IPS-18a (cell line): ENCODE data around the gene IRAK1BP1.
A peak's percentile ranks its signal among the peaks of the same experiment; 100 is the strongest.
"Not testable (repeated sequence)": the region's sequence is repeated elsewhere in the genome, so short reads cannot be mapped to it uniquely, and the experiment has no call there.

Experiments used
- H3K27ac ChIP-seq: one replicate; pipeline ENCODE4 v1.5.1; 2013; ENCODE audit warnings: low read length
- H3K27me3 ChIP-seq: one replicate; pipeline ENCODE4 v1.6.1; 2013; ENCODE audit warnings: mild to moderate bottlenecking, low read length; ENCODE audit not compliant: control insufficient read depth, insufficient read depth
- H3K36me3 ChIP-seq: one replicate; pipeline ENCODE4 v1.6.1; 2013; ENCODE audit warnings: low read depth, low read length; ENCODE audit not compliant: control insufficient read depth
- H3K4me1 ChIP-seq: one replicate; pipeline ENCODE4 v1.6.1; 2013; ENCODE audit warnings: low read depth, low read length; ENCODE audit not compliant: control insufficient read depth
- H3K4me3 ChIP-seq: one replicate; pipeline ENCODE4 v1.5.1; 2013; ENCODE audit warnings: low read length
- H3K9ac ChIP-seq: one replicate; pipeline ENCODE4 v1.6.1; 2013; ENCODE audit warnings: mild to moderate bottlenecking, low read length, moderate library complexity
- H3K9me3 ChIP-seq: one replicate; pipeline ENCODE4 v1.6.1; 2013; ENCODE audit warnings: low read depth, low read length; ENCODE audit not compliant: control insufficient read depth

IRAK1BP1 gene

GRCh38 chr6:78889901-78890300 lies 22.6 kb downstream of the IRAK1BP1 start:
- not testable (repeated sequence) for H3K4me1 ChIP-seq, H3K9ac ChIP-seq, H3K9me3 ChIP-seq, H3K27ac ChIP-seq, H3K27me3 ChIP-seq, H3K4me3 ChIP-seq, H3K36me3 ChIP-seq

DNA sequence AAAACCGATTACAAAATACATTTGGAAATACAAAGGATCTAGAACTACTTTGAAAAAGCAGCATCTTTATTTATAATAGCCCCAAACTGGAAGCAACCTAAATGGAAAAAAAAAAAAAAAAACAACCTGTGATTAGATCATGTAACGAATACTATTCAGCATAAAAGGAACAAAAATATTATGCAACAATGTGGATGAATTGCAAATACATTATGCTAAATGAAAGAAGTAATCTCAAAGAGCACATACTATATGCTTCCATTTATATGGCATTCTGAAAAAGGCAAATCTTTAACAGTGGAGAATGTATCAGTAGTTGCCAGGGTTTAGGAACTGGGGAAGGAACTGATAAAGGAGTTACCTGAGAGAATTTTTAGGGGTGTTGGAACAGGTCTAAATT lies 28.9 kb downstream of the IRAK1BP1 start:
- Histone ChIP-seq H3K36me3 (no peaks in the 10 kb centered on the region), H3K27ac (no peak overlapping the region), H3K4me3 (no peak overlapping the region), H3K9me3 (no peaks in the 10 kb centered on the region), H3K4me1 (no peaks in the 10 kb centered on the region), H3K27me3 (no peaks in the 10 kb centered on the region), H3K9ac (no peak overlapping the region)

DNA sequence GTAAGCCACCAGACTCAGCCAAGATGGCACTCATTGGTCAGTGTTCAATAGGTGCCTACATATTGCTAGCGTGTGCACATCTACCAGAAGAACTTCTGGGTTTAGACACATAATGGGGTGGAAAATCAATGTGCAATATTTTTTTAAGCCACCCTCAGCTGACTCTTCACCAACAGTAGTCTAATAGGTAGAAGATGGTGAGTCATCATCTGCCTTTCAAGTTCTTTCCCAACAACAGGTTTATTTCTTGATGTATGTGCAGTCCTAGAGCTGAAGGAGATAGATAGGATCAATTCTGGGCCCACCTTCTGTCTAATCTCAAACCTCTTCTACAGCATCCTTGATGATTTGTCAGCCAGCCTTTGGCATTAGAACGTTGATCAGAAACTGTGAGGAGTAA lies 41.3 kb downstream of the IRAK1BP1 start:
- no peaks in the 10 kb centered on the region for H3K4me1 ChIP-seq
- peaks cover 28% of the 10 kb centered on the region for H3K27me3 ChIP-seq
- H3K27ac ChIP-seq = no peak overlapping the region
- H3K9ac ChIP-seq = no peak overlapping the region
- no peaks in the 10 kb centered on the region for H3K9me3 ChIP-seq
- H3K4me3 ChIP-seq = no peak overlapping the region
- no peaks in the 10 kb centered on the region for H3K36me3 ChIP-seq

DNA sequence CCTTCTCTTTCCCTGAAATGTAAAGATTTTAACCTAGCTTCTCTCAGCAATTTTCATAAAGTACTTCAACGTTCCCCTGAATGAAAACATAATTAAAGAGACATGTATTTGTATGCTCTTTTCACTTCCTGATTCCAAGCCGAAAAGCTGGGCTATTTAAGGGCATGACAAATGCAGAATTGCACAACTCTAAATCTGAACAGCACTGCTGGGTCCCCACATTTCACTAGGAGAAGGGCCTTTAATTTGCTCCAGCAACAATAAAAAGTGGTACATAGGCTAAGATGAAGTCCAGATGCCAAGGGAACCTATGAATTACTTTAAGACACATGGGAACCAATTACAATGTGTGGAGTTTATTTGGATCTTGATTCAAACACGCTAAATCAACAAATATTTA lies 42.0 kb downstream of the IRAK1BP1 start:
- no peak overlapping the region for H3K27ac ChIP-seq
- H3K9me3 ChIP-seq = no peaks in the 10 kb centered on the region
- peaks cover 28% of the 10 kb centered on the region for H3K27me3 ChIP-seq
- no peaks in the 10 kb centered on the region for H3K4me1 ChIP-seq
- no peaks in the 10 kb centered on the region for H3K36me3 ChIP-seq
- H3K4me3 ChIP-seq = no peak overlapping the region
- no peak overlapping the region for H3K9ac ChIP-seq

DNA sequence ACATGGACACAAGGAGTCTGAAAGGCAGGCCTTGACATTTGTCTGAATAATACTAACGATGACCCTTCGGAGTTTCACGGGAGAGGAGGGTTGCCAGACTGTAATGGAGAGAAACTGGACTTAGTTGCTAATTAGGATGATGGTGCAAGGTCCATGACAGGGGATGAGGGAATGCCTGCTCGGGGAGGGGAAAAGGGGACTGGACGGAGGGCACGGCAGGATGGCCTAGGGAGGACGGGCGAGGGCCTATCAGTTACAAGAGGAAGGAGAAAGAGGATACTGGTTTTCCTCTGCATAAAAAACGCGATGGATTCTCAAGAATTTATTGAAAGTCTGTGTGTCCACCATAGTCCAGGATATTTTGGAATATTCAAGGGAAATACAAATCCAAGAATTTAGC lies 42.7 kb downstream of the IRAK1BP1 start:
- Histone ChIP-seq H3K4me1 (no peaks in the 10 kb centered on the region), H3K27ac (no peak overlapping the region), H3K9me3 (no peaks in the 10 kb centered on the region), H3K27me3 (peaks cover 28% of the 10 kb centered on the region), H3K36me3 (no peaks in the 10 kb centered on the region), H3K4me3 (peak overlapping the region; percentile 56), H3K9ac (no peak overlapping the region)

DNA sequence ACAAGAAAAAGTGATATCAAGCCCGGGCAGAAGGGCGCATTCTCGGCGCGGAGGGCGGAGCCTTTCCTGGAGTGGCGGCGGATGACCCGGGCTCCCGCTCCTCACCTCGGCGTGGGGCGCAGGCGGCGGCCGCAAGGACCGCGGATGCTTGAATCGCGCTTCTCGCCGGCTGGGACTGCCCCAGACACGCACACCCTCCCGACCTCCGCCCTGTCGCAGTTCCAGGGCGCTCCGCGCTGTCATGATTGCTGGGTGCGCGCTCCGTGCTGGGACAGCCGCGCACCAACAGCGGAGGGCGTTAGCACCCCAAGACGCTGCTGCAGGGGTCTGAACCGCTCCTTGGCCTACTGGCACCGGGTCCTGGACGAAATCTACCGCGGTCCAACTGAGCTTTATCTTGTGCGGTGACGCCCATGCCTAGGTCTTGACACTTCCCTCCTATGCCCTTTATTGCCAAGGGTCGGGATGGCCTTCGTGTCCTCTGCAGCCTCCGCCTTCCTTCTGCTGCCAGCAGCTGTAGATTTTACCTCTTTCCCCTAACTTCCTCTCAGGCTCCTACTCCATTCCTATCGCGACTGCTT lies 43.3 kb downstream of the IRAK1BP1 start:
- Histone ChIP-seq H3K27me3 (peaks cover 28% of the 10 kb centered on the region), H3K36me3 (no peaks in the 10 kb centered on the region), H3K9me3 (no peaks in the 10 kb centered on the region), H3K4me1 (no peaks in the 10 kb centered on the region), H3K9ac (no peak overlapping the region), H3K4me3 (peak overlapping the region; percentile 56), H3K27ac (no peak overlapping the region)

DNA sequence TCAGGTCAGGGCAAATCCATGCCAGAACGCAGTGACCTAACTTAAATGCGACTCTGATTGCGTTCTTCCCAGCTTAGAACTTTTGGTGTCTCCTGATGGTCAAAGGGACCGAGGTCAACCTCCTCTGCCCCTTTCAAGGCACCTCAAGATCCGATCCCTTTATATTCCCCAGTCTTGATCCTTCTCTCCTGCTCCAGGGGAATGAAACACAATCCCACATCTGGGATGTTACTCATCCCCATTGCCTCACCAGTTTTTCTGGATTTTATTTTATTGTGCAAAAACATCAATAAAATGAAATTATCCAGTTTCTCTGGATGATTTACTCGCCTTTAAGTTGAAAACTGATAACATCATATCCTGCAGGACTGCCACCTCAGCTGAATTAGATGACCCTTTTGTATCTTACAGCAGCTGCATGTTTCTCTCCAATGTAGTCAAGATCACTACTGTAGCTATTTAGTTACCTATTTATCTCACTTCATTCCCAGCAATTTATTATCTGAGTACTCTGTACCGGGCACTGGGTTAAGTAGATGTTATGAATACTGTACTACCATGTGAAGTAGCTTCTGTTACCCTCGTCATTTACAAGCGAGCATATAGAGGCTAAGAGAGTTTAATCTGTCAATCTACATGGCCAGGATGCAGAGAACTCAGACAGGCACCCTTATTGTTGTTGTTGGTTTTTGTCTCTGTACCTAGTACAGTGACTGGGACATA lies 44.0 kb downstream of the IRAK1BP1 start:
- Histone ChIP-seq H3K9ac (no peak overlapping the region), H3K4me1 (no peaks in the 10 kb centered on the region), H3K36me3 (no peaks in the 10 kb centered on the region), H3K27ac (no peak overlapping the region), H3K27me3 (peaks cover 28% of the 10 kb centered on the region), H3K4me3 (peak overlapping the region; percentile 56), H3K9me3 (no peaks in the 10 kb centered on the region)

GRCh38 chr6:78916411-78916810 lies 49.1 kb downstream of the IRAK1BP1 start:
- H3K27me3 ChIP-seq = peaks cover 10% of the 10 kb centered on the region
- no peak overlapping the region for H3K4me3 ChIP-seq
- no peak overlapping the region for H3K27ac ChIP-seq
- no peaks in the 10 kb centered on the region for H3K4me1 ChIP-seq
- H3K9ac ChIP-seq = no peak overlapping the region
- no peaks in the 10 kb centered on the region for H3K9me3 ChIP-seq
- no peaks in the 10 kb centered on the region for H3K36me3 ChIP-seq

- H3K4me1 ChIP-seq = no peaks in the 10 kb centered on the region
- H3K9ac ChIP-seq = no peak overlapping the region
- H3K27ac ChIP-seq = no peak overlapping the region
- no peaks in the 10 kb centered on the region for H3K36me3 ChIP-seq
- no peak overlapping the region for H3K4me3 ChIP-seq
- H3K9me3 ChIP-seq = no peaks in the 10 kb centered on the region
- H3K27me3 ChIP-seq = no peaks in the 10 kb centered on the region
Observed at GRCh38 chr6:78917788-78918187, 50.4 kb downstream of the IRAK1BP1 start.

- not testable (repeated sequence) for H3K4me1 ChIP-seq
Observed at GRCh38 chr6:78921168-78921567, 53.8 kb downstream of the IRAK1BP1 start.

GRCh38 chr6:78925317-78925716 lies 58.0 kb downstream of the IRAK1BP1 start:
- Histone ChIP-seq H3K4me1 (no peaks in the 10 kb centered on the region), H3K27ac (no peak overlapping the region), H3K9me3 (no peaks in the 10 kb centered on the region), H3K4me3 (no peak overlapping the region), H3K9ac (no peak overlapping the region), H3K27me3 (no peaks in the 10 kb centered on the region), H3K36me3 (no peaks in the 10 kb centered on the region)

More at GRCh38 chr6:78921168-78921567, 53.8 kb downstream of the IRAK1BP1 start:
- H3K9me3 ChIP-seq, H3K27me3 ChIP-seq, H3K36me3 ChIP-seq, H3K27ac ChIP-seq, H3K9ac ChIP-seq, H3K4me3 ChIP-seq: not testable (repeated sequence)

DNA sequence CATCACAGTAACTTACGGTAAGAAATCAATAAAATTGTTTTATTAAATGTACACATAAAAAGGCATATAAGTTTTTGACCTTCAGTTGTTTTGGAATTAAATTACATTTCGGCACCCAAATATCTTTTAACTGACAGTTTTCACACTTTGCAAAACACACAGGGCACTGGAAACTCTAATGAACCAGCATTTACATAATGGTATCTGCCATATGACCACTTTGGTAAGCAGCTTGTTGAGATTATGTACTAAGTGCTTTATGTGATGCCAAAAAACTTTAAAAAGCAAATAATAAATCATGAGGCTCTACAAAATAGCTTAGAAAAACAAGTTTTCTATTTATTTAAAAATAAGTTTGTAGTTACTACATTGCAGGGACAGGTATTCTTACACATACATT lies 68.2 kb downstream of the IRAK1BP1 start:
- H3K9ac ChIP-seq = no peak overlapping the region
- no peaks in the 10 kb centered on the region for H3K27me3 ChIP-seq
- no peaks in the 10 kb centered on the region for H3K9me3 ChIP-seq
- H3K4me3 ChIP-seq = no peak overlapping the region
- H3K27ac ChIP-seq = no peak overlapping the region
- no peaks in the 10 kb centered on the region for H3K4me1 ChIP-seq
- H3K36me3 ChIP-seq = peaks cover 15% of the 10 kb centered on the region
